Endothelial cell of umbilical vein (primary cell): Measurements from ENCODE around the gene OTULIN.

ENCODE experiments used
- CTCF ChIP-seq, 2 donors: IDR thresholded peaks; 1 replicate in 1 of 2; 2 replicates in 1 of 2; pipeline ENCODE4 v1.5.1; 2011; ENCODE audit warnings: low read length in 2 of 2, mild to moderate bottlenecking in 2 of 2, moderate library complexity in 2 of 2, control low read depth in 1 of 2, inconsistent platforms in 1 of 2, low read depth in 1 of 2; ENCODE audit not compliant: insufficient read depth in 1 of 2; ENCODE audit errors: extremely low read depth in 1 of 2
- EZH2 ChIP-seq: IDR thresholded peaks from 2 replicates; pipeline ENCODE4 v1.6.1; 2012; ENCODE audit warnings: borderline replicate concordance, low read depth, mild to moderate bottlenecking, moderate library complexity, low read length, inconsistent platforms; ENCODE audit not compliant: severe bottlenecking
- JUN ChIP-seq: IDR thresholded peaks from 2 replicates; pipeline ENCODE4 v1.6.1; 2011; ENCODE audit warnings: borderline replicate concordance, low read depth; ENCODE audit not compliant: insufficient read length, insufficient read depth
- POLR2A ChIP-seq: IDR thresholded peaks from 2 replicates; pipeline ENCODE4 v1.6.1; 2012; ENCODE audit warnings: low read depth, mild to moderate bottlenecking, control low read depth, low read length

GRCh38 chr5:14675865-14676300, 11.4 kb downstream of the OTULIN start:
- TF ChIP-seq CTCF (IDR thresholded peaks at IDR 0.05; ENCODE audit: extremely low read depth in 1 of 2, insufficient read depth in 1 of 2, low read depth in 1 of 2, low read length in 2 of 2) (no peak), EZH2 (no peak), POLR2A (no peak), JUN (no peak)
